DOHH2 (cell line): Measurements from ENCODE around the gene SAE1.

ENCODE experiments used
- H3F3A ChIP-seq: fragments of 200-600 bp; sonication (generic), shearing (Covaris generic); 2 replicates; pipeline ENCODE4 v1.6.0; 2016; ENCODE audit warnings: antibody characterized with exemption, mild to moderate bottlenecking; ENCODE audit not compliant: control insufficient read depth, insufficient read depth
- H3K27ac ChIP-seq: fragments of 200-600 bp; sonication (generic); 2 replicates; pipeline ENCODE4 v1.5.1; 2014; ENCODE audit warnings: low read depth, mild to moderate bottlenecking, low read length, moderate library complexity
- H3K27me3 ChIP-seq: fragments of 200-600 bp; sonication (generic); 2 replicates; pipeline ENCODE4 v1.6.1; 2014; ENCODE audit warnings: mild to moderate bottlenecking, low read length, mixed read lengths; ENCODE audit not compliant: control insufficient read depth
- H3K36me3 ChIP-seq: fragments of 200-600 bp; sonication (generic); 2 replicates; pipeline ENCODE4 v1.6.1; 2014; ENCODE audit warnings: mild to moderate bottlenecking, low read length, moderate library complexity, mixed read lengths; ENCODE audit not compliant: control insufficient read depth
- H3K4me1 ChIP-seq: fragments of 200-600 bp; sonication (generic); 2 replicates; pipeline ENCODE4 v1.6.1; 2014; ENCODE audit warnings: mild to moderate bottlenecking, low read length, mixed read lengths; ENCODE audit not compliant: control insufficient read depth
- H3K4me2 ChIP-seq: fragments of 200-600 bp; sonication (generic); 2 replicates; pipeline ENCODE4 v1.6.0; 2014; ENCODE audit warnings: mild to moderate bottlenecking, low read length, moderate library complexity
- H3K4me3 ChIP-seq: fragments of 200-600 bp; sonication (generic); 2 replicates; pipeline ENCODE4 v1.5.1; 2014; ENCODE audit warnings: mild to moderate bottlenecking, low read length, mixed read lengths
- H3K79me2 ChIP-seq: fragments of 200-600 bp; sonication (generic); 2 replicates; pipeline ENCODE4 v1.6.1; 2014; ENCODE audit warnings: mild to moderate bottlenecking, low read length, mixed read lengths; ENCODE audit not compliant: control insufficient read depth
- H3K9me2 ChIP-seq: fragments of 200-600 bp; sonication (generic); replicated peaks from 2 replicates; pipeline ENCODE4 v1.6.1; 2014; ENCODE audit warnings: mild to moderate bottlenecking, low read length, mixed read lengths; ENCODE audit not compliant: control insufficient read depth
- H3K9me3 ChIP-seq: fragments of 200-600 bp; sonication (generic); 2 replicates; pipeline ENCODE4 v1.6.1; 2014; ENCODE audit warnings: antibody characterized with exemption, low read length, mixed read lengths; ENCODE audit not compliant: control insufficient read depth, insufficient read depth
- H4K20me1 ChIP-seq: fragments of 200-600 bp; sonication (generic); 2 replicates; pipeline ENCODE4 v1.6.0; 2014; ENCODE audit warnings: low read depth, mild to moderate bottlenecking, antibody characterized with exemption, low read length, moderate library complexity; ENCODE audit not compliant: control insufficient read depth, insufficient read depth
- EZH2phosphoT487 ChIP-seq: fragments of 200-600 bp; sonication (generic); IDR thresholded peaks from 2 replicates; pipeline ENCODE4 v1.6.1; 2017; ENCODE audit warnings: borderline replicate concordance, mild to moderate bottlenecking, antibody characterized with exemption, low read length, moderate library complexity, mixed read lengths
- TF ChIP-seq, protein P1 (sequence below): fragments of 200-600 bp; sonication (generic); IDR thresholded peaks from one replicate; pipeline ENCODE4 v1.5.1; 2014; ENCODE audit warnings: antibody characterized with exemption, mild to moderate bottlenecking, low read depth, low read length; ENCODE audit not compliant: poor library complexity, severe bottlenecking

The SAE1 gene

DNA sequence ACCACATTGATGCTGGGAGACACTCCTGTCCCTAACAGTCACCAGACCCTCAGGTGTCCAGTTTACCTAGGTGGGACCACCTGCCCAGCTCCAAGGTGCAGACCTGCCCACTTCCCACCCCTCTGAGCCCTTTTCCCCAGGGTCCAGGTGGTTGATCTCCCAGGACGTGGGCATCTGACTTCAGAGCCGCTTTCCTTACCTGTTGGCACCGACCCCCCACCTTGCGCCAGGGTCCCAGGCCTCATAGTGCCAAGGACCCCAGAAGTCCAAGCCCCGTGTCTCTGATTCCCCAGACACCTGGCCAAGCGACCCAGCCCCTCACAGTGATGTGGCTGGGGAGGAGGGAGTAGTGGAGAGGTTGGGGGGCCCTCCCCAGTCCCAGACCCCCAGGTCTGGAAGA lies 109.9 kb downstream of the SAE1 start:
- Histone ChIP-seq H3K4me3 (no peak overlapping the region), H3K9me2 (no peaks in the 10 kb centered on the region), H3K9me3 (no peaks in the 10 kb centered on the region), H3K27me3 (peaks cover 36% of the 10 kb centered on the region), H3K4me1 (peaks cover 71% of the 10 kb centered on the region), H3K4me2 (peak overlapping the region; percentile 54), H3K27ac (no peak overlapping the region), H4K20me1 (no peaks in the 10 kb centered on the region), H3K79me2 (no peaks in the 10 kb centered on the region), H3K36me3 (no peaks in the 10 kb centered on the region), H3F3A (peaks cover 12% of the 10 kb centered on the region)
- TF ChIP-seq, protein P1, sequence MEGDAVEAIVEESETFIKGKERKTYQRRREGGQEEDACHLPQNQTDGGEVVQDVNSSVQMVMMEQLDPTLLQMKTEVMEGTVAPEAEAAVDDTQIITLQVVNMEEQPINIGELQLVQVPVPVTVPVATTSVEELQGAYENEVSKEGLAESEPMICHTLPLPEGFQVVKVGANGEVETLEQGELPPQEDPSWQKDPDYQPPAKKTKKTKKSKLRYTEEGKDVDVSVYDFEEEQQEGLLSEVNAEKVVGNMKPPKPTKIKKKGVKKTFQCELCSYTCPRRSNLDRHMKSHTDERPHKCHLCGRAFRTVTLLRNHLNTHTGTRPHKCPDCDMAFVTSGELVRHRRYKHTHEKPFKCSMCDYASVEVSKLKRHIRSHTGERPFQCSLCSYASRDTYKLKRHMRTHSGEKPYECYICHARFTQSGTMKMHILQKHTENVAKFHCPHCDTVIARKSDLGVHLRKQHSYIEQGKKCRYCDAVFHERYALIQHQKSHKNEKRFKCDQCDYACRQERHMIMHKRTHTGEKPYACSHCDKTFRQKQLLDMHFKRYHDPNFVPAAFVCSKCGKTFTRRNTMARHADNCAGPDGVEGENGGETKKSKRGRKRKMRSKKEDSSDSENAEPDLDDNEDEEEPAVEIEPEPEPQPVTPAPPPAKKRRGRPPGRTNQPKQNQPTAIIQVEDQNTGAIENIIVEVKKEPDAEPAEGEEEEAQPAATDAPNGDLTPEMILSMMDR, result no peak
- TF ChIP-seq EZH2phosphoT487, result no peak

DNA sequence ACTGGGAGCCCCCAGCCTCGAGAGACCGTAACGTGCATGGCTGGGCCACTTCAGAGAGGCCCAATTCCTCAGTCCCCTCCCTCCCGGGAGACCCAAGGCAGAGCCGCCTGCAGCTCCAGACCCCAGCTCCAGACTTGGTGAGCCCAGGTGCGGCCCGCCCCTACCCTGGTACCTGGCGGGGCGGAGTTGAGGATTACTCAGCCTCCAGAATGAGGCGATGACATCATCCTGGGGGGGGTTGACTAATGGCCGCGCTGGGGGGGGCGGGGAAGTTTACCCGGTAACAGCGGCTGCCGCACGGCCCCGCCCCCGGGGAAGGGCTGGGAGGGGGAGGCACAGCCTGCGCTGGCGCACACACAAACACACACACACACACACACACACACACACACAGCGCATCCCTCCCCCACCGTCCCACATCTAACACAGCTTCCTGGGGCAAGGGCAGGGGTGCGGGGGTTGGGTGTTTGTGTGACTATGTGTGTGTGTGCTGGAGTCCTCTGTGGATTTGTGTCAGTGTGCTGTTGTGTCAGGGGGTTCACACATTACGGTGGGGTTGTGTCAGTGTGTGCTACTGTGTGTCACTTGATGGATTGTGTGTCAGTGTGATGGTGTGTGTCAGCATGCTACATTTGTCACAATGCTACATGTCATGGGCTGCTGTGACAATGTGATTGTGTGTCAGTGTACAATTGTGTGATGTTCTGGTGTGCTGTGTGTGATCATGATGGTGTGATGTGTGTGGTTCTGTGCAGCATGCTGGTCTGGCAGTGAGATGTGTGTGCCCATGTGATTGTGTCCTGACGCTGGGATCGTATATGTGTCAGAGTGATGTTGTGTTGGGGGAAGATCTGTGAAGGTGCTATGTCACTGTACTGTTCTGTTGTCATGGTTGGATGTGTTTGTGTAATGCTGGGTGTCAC lies 110.6 kb downstream of the SAE1 start:
- H3K9me3 ChIP-seq, result no peaks in the 10 kb centered on the region
- no peaks in the 10 kb centered on the region for H3K79me2 ChIP-seq
- no peaks in the 10 kb centered on the region for H3K9me2 ChIP-seq
- no peaks in the 10 kb centered on the region for H3K36me3 ChIP-seq
- TF ChIP-seq, protein P1, result no peak
- no peak for TF ChIP-seq EZH2phosphoT487
- peak overlapping the region; percentile 54 for H3K4me2 ChIP-seq
- peaks cover 36% of the 10 kb centered on the region for H3K27me3 ChIP-seq
- H3K4me1 ChIP-seq, result peaks cover 70% of the 10 kb centered on the region
- H3K27ac ChIP-seq, result no peak overlapping the region
- H3K4me3 ChIP-seq, result peak overlapping the region; percentile 42
- H4K20me1 ChIP-seq, result no peaks in the 10 kb centered on the region
- peaks cover 12% of the 10 kb centered on the region for H3F3A ChIP-seq

DNA sequence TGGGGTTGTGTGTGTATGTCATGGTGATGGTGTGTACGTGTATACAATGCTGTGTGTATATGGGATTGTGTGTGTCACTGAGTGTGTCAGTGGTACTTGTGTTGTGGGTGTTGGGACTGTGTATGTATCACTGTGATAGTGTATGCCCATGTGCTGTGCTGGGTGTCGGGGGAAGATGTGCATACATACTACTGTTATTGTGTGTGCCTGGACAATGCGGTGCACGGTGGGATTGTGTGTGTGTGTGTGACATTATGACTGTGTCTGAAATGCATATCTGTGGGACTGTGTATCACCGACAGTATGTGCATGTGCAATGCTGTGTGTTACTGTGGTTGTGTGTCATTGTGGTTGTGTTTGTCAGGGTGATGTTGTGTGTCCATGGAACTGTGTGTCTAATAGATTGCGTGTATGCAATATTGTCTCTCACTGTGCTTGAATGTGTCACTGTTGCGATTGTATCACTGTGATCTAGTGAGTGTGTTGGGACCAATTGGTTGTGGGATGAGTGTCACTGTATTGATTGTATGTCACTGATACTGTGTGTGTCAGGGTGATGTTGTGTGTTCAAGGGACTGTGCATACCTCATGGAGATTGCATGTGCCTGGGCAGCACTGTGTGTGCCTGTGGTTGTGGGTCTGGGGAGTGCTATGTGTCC lies 111.4 kb downstream of the SAE1 start:
- no peak overlapping the region for H3K4me3 ChIP-seq
- H3K27ac ChIP-seq, result no peak overlapping the region
- no peaks in the 10 kb centered on the region for H3K9me3 ChIP-seq
- no peaks in the 10 kb centered on the region for H3K9me2 ChIP-seq
- no peaks in the 10 kb centered on the region for H4K20me1 ChIP-seq
- peaks cover 36% of the 10 kb centered on the region for H3K27me3 ChIP-seq
- H3F3A ChIP-seq, result peaks cover 12% of the 10 kb centered on the region
- peak overlapping the region; percentile 54 for H3K4me2 ChIP-seq
- peaks cover 62% of the 10 kb centered on the region for H3K4me1 ChIP-seq
- H3K36me3 ChIP-seq, result no peaks in the 10 kb centered on the region
- H3K79me2 ChIP-seq, result no peaks in the 10 kb centered on the region
- TF ChIP-seq, protein P1, result no peak
- TF ChIP-seq EZH2phosphoT487, result no peak
